ENCODE measurements around the gene MX1.
"Not testable (repeated sequence)": the region's sequence is repeated elsewhere in the genome, so short reads cannot be mapped to it uniquely, and the experiment has no call there.

The MX1 gene

GRCh38 chr21:41407541-41408460 lies 18.2 kb upstream of the MX1 start:
- FAIRE-seq, result no peak

DNA sequence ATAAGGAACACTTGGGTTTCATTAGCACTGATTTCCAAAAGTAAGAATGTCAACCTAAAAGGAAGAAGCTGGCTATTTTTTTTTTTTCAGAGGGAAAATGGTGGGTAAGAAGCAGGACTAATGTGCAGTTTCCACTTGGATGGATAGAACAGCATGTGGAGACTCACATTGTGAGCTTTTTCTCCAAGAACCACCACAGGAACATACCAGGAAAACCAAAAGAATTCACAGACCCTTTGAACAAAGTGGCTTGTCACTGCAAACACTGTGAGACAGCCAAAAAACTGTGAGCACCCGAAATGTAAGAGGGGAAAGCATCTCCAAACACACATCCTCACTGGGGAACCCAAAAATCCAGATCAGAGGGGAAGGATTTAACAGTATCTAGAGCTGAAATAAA lies 15.7 kb upstream of the MX1 start:
- FAIRE-seq, result no peak

GRCh38 chr21:41410767-41411448 lies 15.1 kb upstream of the MX1 start:
- FAIRE-seq, result no peak

- FAIRE-seq, result no peak
Observed at GRCh38 chr21:41411449-41412089, 14.5 kb upstream of the MX1 start.

- FAIRE-seq, result not testable (repeated sequence)
Observed at GRCh38 chr21:41417505-41417904, 8.5 kb upstream of the MX1 start.

GRCh38 chr21:41418393-41418792 lies 7.6 kb upstream of the MX1 start:
- FAIRE-seq, result no peak

- FAIRE-seq, result no peak
Observed at GRCh38 chr21:41418956-41419680, 6.9 kb upstream of the MX1 start.

DNA sequence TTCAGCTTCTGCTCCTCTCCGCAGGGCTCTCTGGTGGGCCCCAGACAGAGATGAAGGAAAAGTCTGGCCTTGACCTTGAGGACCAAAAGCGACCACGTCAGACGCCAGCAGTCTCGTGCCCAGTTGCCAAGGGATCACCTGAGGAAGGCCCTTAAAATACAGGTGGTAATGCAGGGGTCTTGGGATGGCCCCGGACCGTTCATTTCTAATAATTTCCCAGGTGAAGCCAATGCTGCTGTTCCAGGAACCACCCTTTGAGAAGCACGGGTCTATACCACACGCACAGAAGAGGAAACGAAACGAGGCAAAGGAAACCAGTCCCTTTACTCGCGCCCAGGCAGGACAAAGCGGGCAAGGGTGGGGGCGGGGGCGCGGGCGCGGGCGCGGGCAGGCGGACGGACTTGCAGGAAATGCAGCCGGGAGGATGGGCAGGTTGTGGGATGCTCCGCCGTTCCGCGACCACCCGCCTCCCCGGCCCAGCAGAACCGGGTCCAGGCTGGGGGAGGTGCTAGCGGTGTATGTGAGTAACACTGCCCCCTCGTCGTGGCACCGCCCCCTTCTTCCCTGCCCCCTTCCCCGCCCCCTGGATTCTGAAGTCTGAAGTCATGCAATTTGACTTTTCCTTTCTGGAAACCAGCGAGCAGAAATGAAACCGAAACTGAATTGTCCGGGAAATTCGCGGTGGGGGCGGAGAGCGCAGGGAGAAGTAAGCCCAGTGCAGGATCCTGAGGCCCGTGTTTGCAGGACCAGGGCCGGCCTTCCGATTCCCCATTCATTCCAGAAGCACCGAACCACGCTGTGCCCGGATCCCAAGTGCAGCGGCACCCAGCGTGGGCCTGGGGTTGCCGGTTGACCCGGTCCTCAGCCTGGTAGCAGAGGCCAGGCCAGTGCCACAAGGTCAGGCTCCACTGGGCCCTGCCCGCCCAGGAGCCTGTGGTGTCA lies 5.8 kb upstream of the MX1 start:
- FAIRE-seq, result no peak

- FAIRE-seq, result not testable (repeated sequence)
Observed at GRCh38 chr21:41420998-41421397, 5.0 kb upstream of the MX1 start.

DNA sequence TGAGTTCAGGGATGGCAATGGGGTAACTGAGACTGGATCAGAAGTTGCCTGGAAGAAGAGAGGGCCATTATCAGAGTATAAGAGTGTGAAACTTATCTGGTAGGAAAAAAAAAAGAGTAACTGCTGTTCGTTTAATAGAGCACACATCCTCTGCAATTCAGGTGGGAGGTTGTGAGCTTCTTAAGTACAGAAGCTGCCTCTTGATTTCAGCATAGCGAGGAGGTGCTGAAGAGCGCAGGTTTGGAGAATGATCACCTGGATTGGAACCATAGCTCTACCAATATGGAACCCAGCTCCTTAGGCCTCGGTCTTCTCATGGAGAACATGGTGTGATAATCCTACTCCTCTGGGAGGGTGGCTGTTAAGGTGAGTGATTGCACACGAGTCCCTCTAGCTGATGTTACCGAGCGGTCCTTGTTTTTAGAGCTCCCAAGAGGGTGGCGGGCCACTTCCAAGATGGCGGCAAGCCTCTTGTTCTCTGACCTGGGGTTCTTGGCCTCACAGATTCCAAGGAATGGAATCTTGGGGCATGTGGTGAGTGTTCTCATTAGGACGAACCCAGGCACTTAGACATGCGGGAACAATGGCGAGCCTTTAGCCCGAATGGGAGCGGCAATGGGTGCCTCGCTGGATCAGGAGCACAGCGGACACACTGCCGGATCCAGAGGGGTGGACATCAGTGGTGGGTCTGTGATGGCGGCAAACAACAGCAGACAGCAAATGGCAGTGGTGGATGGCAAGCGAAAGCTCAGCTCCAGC lies 3.3 kb upstream of the MX1 start:
- FAIRE-seq, result no peak

- FAIRE-seq, result not testable (repeated sequence)
Observed at GRCh38 chr21:41423305-41423636, 2.8 kb upstream of the MX1 start.

GRCh38 chr21:41425588-41425953 lies 468 bp upstream of the MX1 start:
- FAIRE-seq, result no peak

DNA sequence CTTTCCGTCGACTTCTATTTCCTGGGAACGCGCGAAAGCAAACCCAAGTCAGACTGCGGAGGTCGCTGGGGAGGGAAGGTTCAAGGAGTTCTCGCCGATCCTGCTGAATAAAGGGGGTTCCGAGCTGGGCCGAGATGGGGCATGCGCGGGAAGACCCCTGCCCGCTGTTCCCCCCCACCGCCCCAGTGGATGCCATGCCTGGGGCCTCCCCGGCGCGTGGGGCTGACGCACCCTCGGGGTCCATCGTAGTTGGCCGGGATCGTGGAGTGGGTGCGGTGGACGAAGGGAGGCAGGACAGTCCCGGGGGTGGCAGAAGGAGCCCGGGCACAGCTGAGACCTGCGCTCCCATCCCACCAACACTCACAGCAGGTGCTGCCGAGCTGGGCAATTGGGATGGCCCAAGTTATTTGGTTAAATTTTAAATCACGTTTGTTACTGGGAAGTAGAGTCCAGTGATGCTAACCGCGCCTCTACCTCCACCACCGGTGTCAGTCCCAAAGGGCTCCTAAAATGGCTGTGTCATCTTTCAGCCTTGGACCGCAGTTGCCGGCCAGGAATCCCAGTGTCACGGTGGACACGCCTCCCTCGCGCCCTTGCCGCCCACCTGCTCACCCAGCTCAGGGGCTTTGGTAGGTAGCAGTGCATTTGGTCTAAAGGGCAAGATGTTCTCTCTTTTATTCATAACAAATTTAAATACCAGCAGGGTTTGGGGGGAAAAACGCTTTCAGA lies 801 bp downstream of the MX1 start:
- no peak for FAIRE-seq

- FAIRE-seq, result no peak
Observed at GRCh38 chr21:41427556-41427955, 1.5 kb downstream of the MX1 start.

DNA sequence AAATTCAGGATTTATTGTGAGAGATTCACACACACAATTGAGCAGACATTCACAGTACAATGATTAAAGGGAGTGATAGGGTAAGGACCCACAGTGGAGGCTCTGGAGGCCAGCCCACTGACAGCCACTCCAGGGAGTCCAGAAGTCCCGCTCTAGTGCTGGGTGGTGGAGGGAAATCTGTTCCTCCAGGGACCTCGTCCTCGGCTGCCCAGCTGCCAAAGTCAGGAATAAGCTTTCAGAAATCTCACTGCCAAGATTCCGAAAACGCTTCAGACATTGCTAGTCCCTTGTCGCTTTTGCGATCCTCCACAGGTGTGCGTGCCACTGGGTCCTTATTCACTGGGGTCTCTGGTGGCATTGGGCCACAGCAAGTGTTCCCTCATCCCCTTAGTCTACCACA lies 2.3 kb downstream of the MX1 start:
- FAIRE-seq, result no peak

GRCh38 chr21:41428847-41429246 lies 2.8 kb downstream of the MX1 start:
- no peak for FAIRE-seq

DNA sequence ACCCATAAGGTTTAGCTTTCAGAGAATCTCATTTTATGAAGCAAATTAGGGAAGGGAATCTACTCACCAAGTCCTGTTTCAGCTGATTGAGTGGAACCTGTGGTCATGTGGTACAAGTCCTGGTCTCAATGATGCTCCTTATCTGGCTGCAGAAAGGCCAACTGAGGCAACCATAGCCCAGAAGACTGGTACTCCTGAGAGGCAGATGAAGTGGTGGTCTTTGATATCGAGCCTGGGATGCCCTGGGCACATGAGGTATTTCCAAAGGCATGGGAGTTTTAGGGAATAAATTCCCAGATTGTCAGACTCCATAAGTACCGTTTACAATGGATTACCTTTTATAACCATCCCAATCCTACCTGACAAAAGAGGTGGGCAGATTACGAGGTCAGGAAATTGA lies 3.3 kb downstream of the MX1 start:
- FAIRE-seq, result no peak

DNA sequence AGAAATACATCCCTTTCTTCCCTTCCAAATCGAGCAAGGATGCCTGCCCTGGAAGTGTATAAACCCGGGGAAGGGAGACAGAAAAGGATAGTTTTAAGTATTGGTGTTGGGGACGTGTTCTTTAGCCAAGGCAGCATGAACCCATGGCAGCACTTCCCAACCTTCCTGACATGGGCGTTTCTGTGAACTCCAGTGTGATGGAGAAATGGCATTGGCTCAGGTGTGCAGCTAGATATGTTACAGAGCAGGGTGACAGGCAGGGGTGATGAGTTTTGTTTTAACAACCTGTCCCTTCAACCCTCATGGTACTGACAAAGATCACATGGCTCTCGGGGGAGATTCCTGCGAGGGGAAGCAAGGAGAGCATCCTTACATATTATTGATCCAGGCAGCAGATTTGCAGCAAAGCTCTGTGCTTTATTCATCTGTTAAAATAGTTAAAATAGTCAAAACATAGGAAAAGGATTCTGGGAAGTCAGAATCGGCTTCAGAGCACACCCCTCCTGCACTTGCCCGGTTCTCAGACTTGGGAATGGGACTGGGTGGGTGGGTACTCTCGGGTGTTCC lies 4.0 kb downstream of the MX1 start:
- FAIRE-seq, result no peak

GRCh38 chr21:41431788-41432548 lies 5.9 kb downstream of the MX1 start:
- FAIRE-seq, result no peak
